ENCODE measurements around the gene AARSD1.
A peak's percentile ranks its signal among the peaks of the same experiment; 100 is the strongest.

The AARSD1 gene

DNA sequence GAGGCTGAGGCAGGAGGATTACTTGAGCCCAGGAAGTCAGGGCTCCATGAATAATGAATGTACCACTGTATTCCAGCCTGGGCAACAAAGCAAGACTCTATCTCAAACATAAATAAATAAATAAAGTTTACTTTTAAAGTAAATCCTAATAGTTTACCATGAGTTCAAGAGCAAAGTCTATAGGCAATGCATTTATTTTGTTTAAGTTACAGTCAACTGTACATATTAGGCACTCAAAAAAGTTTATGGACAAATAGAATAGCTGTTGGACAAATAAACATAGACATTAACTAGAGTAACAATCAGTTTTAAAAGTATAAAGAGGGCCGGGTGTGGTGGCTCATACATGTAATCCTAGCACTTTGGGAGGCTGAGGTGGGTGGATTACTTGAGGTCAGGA lies 3.7 kb upstream of the AARSD1 start:
- Histone ChIP-seq H4K20me1 (ENCODE audit: insufficient read depth) (no peaks in the 10 kb centered on the region), H3K9ac (no peak overlapping the region), H3K79me2 (ENCODE audit: insufficient read depth, low read depth) (peaks cover 13% of the 10 kb centered on the region)

DNA sequence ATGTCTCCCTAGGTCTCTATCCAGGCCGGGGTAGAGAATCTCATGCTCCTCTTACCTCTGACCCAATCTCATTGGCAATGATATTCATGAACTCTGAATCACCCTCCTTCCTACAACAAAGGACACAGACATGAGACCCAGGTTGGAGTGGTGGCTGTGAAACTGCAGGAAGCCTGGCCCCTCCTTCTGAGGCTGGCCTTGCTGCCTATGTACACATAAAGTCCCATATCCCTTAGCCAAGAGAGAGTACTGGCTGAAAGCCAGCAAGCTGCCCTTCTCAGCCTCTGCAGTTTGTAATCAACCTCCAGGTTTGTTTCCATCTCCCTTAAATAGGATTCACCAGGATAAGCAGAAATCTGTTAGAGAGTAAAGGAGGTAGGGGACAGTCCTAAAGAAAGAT lies 10.6 kb downstream of the AARSD1 start:
- no peak overlapping the region for H3K4me2 ChIP-seq
- no peak overlapping the region for H3K9ac ChIP-seq
- H3K27ac ChIP-seq = no peak overlapping the region
- H3K27me3 ChIP-seq (ENCODE audit: insufficient read depth, low read depth) = no peaks in the 10 kb centered on the region
- H3K4me1 ChIP-seq (ENCODE audit: low read depth, poor library complexity, severe bottlenecking) = peaks cover 34% of the 10 kb centered on the region
- peaks cover 8% of the 10 kb centered on the region; the same call in 1 of the 2 replicates for H3K36me3 ChIP-seq (ENCODE audit: insufficient read depth)
- H3K4me3 ChIP-seq (IDR thresholded peaks at IDR 0.05; ENCODE audit: insufficient read depth, low read depth, low read length) = no peak overlapping the region
- H2AFZ ChIP-seq (ENCODE audit: low read depth) = no peak overlapping the region
- H3K79me2 ChIP-seq (ENCODE audit: insufficient read depth, low read depth) = no peaks in the 10 kb centered on the region
- TF ChIP-seq, protein P1, sequence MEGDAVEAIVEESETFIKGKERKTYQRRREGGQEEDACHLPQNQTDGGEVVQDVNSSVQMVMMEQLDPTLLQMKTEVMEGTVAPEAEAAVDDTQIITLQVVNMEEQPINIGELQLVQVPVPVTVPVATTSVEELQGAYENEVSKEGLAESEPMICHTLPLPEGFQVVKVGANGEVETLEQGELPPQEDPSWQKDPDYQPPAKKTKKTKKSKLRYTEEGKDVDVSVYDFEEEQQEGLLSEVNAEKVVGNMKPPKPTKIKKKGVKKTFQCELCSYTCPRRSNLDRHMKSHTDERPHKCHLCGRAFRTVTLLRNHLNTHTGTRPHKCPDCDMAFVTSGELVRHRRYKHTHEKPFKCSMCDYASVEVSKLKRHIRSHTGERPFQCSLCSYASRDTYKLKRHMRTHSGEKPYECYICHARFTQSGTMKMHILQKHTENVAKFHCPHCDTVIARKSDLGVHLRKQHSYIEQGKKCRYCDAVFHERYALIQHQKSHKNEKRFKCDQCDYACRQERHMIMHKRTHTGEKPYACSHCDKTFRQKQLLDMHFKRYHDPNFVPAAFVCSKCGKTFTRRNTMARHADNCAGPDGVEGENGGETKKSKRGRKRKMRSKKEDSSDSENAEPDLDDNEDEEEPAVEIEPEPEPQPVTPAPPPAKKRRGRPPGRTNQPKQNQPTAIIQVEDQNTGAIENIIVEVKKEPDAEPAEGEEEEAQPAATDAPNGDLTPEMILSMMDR (conservative IDR thresholded peaks at IDR 0.05; ENCODE audit: low read depth, low read length) = no peak
- H4K20me1 ChIP-seq (ENCODE audit: insufficient read depth) = no peaks in the 10 kb centered on the region

More for the DNA sequence above, 3.7 kb upstream of the AARSD1 start:
- no peak overlapping the region for H2AFZ ChIP-seq (ENCODE audit: low read depth)
- H3K27me3 ChIP-seq (ENCODE audit: insufficient read depth, low read depth) = no peaks in the 10 kb centered on the region
- H3K4me1 ChIP-seq (ENCODE audit: low read depth, poor library complexity, severe bottlenecking) = peaks cover 39% of the 10 kb centered on the region
- no peak overlapping the region for H3K4me3 ChIP-seq (IDR thresholded peaks at IDR 0.05; ENCODE audit: insufficient read depth, low read depth, low read length)
- H3K36me3 ChIP-seq (ENCODE audit: insufficient read depth) = no peaks in the 10 kb centered on the region
- H3K27ac ChIP-seq = peak overlapping the region; percentile 64; the same call in 1 of the 2 replicates
- TF ChIP-seq, protein P1 (conservative IDR thresholded peaks at IDR 0.05; ENCODE audit: low read depth, low read length) = no peak
- no peak overlapping the region; the same call in 1 of the 2 replicates for H3K4me2 ChIP-seq

DNA sequence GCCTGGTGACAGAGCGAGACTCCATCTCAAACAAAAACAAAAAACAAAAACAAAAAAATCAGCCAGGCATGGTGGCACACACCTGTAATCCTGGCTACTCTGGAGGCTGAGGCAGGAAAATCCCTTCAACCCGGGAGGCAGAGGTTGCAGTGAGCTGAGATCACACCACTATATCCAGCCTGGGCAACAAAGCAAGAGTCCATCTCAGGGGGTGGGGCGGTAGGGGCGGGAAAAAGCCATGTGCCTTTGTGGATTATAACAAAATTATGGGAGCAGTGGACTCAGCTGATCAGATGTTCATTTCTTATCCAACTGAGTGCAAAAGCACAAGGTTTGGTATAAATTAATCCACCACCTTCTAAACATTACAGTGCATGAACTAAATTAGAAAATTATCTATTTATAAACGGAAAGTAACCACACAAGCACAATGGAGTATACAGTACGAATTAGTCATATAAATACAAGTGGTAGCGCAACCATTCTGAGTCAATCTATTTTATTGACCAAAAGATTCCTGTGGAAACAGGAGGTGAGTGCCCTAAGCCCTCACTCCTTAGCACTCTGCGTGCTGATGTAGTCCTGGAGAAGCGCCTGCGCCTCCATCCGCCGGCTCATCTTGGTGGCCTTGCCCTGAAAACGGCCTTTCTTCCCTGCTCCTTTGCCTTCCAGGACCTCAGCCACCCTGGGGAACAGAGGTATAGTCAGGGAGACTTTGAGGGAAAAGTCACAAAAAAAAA lies 14.0 kb downstream of the AARSD1 start:
- no peak overlapping the region for H3K27ac ChIP-seq
- H2AFZ ChIP-seq (ENCODE audit: low read depth) = no peak overlapping the region
- H3K79me2 ChIP-seq (ENCODE audit: insufficient read depth, low read depth) = no peaks in the 10 kb centered on the region
- H3K4me3 ChIP-seq (IDR thresholded peaks at IDR 0.05; ENCODE audit: insufficient read depth, low read depth, low read length) = no peak overlapping the region
- no peaks in the 10 kb centered on the region for H3K27me3 ChIP-seq (ENCODE audit: insufficient read depth, low read depth)
- TF ChIP-seq, protein P1 (conservative IDR thresholded peaks at IDR 0.05; ENCODE audit: low read depth, low read length) = no peak
- peaks cover 4% of the 10 kb centered on the region; the same call in 1 of the 2 replicates for H3K36me3 ChIP-seq (ENCODE audit: insufficient read depth)
- H3K9ac ChIP-seq = no peak overlapping the region
- peaks cover 34% of the 10 kb centered on the region for H3K4me1 ChIP-seq (ENCODE audit: low read depth, poor library complexity, severe bottlenecking)
- no peak overlapping the region for H3K4me2 ChIP-seq
- H4K20me1 ChIP-seq (ENCODE audit: insufficient read depth) = no peaks in the 10 kb centered on the region

DNA sequence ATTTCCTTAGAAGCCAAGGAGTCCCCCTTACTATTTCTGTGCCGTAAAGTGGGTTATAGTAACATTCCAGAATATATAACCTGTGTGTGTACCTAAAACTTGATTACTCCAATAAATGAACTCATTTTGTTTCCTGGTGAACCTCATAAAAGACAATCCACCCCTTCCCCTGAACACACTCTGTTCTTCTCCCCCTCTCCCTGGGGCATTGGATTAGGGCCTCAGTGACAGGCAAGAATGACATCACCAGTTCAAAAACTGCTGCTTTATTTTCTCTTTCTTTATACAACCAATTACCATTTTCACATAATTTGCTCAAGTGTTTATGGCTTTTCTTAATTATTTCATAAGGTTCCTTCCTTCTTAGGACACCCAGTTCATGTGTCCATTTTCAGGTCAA lies 17.4 kb downstream of the AARSD1 start:
- peaks cover under 1% of the 10 kb centered on the region for H3K4me1 ChIP-seq (ENCODE audit: low read depth, poor library complexity, severe bottlenecking)
- H2AFZ ChIP-seq (ENCODE audit: low read depth) = no peak overlapping the region
- H3K27me3 ChIP-seq (ENCODE audit: insufficient read depth, low read depth) = no peaks in the 10 kb centered on the region
- H4K20me1 ChIP-seq (ENCODE audit: insufficient read depth) = no peaks in the 10 kb centered on the region
- no peak overlapping the region for H3K9ac ChIP-seq
- H3K27ac ChIP-seq = no peak overlapping the region
- H3K79me2 ChIP-seq (ENCODE audit: insufficient read depth, low read depth) = no peaks in the 10 kb centered on the region
- H3K36me3 ChIP-seq (ENCODE audit: insufficient read depth) = peaks cover 4% of the 10 kb centered on the region; the same call in 1 of the 2 replicates
- H3K4me2 ChIP-seq = no peak overlapping the region
- TF ChIP-seq, protein P1 (conservative IDR thresholded peaks at IDR 0.05; ENCODE audit: low read depth, low read length) = no peak
- H3K4me3 ChIP-seq (IDR thresholded peaks at IDR 0.05; ENCODE audit: insufficient read depth, low read depth, low read length) = no peak overlapping the region
